SU-DHL-6 (cell line): ENCODE measurements around the gene SLC12A7.

Experiments used
- H2AFZ ChIP-seq: fragments of 200-600 bp; sonication (generic); 2 replicates; pipeline ENCODE4 v1.6.1; 2014; ENCODE audit warnings: low read depth, mild to moderate bottlenecking, moderate library complexity, mixed read lengths, antibody characterized with exemption, low read length; ENCODE audit not compliant: severe bottlenecking
- H3F3A ChIP-seq: fragments of 200-600 bp; shearing (Covaris generic); 2 replicates; pipeline ENCODE4 v1.6.0; 2016; ENCODE audit warnings: antibody characterized with exemption, mild to moderate bottlenecking; ENCODE audit not compliant: insufficient read depth
- H3K27ac ChIP-seq: fragments of 200-600 bp; sonication (generic); 2 replicates; pipeline ENCODE4 v1.5.1; 2016; ENCODE audit warnings: low read depth, mild to moderate bottlenecking, low read length, moderate library complexity, mixed read lengths
- H3K27me3 ChIP-seq: fragments of 200-600 bp; sonication (generic), shearing (Covaris generic); 2 replicates; pipeline ENCODE4 v1.6.0; 2014; ENCODE audit warnings: mild to moderate bottlenecking, low read length
- H3K36me3 ChIP-seq: fragments of 200-600 bp; sonication (generic); 2 replicates; pipeline ENCODE4 v1.6.1; 2014; ENCODE audit warnings: mild to moderate bottlenecking, low read length, mixed read lengths
- H3K4me2 ChIP-seq: fragments of 300-600, 200-600 bp; shearing (Covaris generic), sonication (generic); 2 replicates; pipeline ENCODE4 v1.6.0; 2014; ENCODE audit warnings: low read length, low read depth, mild to moderate bottlenecking; ENCODE audit not compliant: poor library complexity, severe bottlenecking
- H3K4me3 ChIP-seq: fragments of 200-600 bp; sonication (generic); 2 replicates; pipeline ENCODE4 v1.5.1; 2014; ENCODE audit warnings: antibody characterized with exemption, low read length, mild to moderate bottlenecking, mixed read lengths; ENCODE audit not compliant: insufficient read depth, poor library complexity, severe bottlenecking
- H3K79me2 ChIP-seq: fragments of 200-600 bp; sonication (generic); 2 replicates; pipeline ENCODE4 v1.6.1; 2014; ENCODE audit warnings: mild to moderate bottlenecking, low read length, moderate library complexity; ENCODE audit not compliant: insufficient read depth
- H3K9ac ChIP-seq: fragments of 200-600 bp; sonication (generic); 2 replicates; pipeline ENCODE4 v1.7.0; 2014; ENCODE audit warnings: mild to moderate bottlenecking, low read length
- H3K9me2 ChIP-seq: fragments of 200-600 bp; sonication (generic); replicated peaks from 2 replicates; pipeline ENCODE4 v1.6.1; 2014; ENCODE audit warnings: low read length; ENCODE audit not compliant: insufficient read depth
- H3K9me3 ChIP-seq: fragments of 200-600 bp; sonication (generic); 2 replicates; pipeline ENCODE4 v1.6.1; 2014; ENCODE audit warnings: low read length, mixed read lengths; ENCODE audit not compliant: insufficient read depth
- H4K20me1 ChIP-seq: fragments of 200-600 bp; sonication (generic); 2 replicates; pipeline ENCODE4 v1.6.1; 2014; ENCODE audit warnings: low read depth, mild to moderate bottlenecking, antibody characterized with exemption, low read length, moderate library complexity, mixed read lengths
- EZH2phosphoT487 ChIP-seq: fragments of 200-600 bp; sonication (generic), shearing (Covaris generic); conservative IDR thresholded peaks from 2 replicates; pipeline ENCODE4 v1.6.1; 2018; ENCODE audit warnings: mild to moderate bottlenecking, antibody characterized with exemption, low read length, moderate library complexity, mixed read lengths
- TF ChIP-seq, protein P1 (sequence below): fragments of 200-600 bp; sonication (generic); IDR thresholded peaks from one replicate; pipeline ENCODE4 v1.5.1; 2017; ENCODE audit warnings: antibody characterized with exemption, mild to moderate bottlenecking, low read length, moderate library complexity; ENCODE audit not compliant: insufficient read depth, poor library complexity, severe bottlenecking

Gene SLC12A7

DNA sequence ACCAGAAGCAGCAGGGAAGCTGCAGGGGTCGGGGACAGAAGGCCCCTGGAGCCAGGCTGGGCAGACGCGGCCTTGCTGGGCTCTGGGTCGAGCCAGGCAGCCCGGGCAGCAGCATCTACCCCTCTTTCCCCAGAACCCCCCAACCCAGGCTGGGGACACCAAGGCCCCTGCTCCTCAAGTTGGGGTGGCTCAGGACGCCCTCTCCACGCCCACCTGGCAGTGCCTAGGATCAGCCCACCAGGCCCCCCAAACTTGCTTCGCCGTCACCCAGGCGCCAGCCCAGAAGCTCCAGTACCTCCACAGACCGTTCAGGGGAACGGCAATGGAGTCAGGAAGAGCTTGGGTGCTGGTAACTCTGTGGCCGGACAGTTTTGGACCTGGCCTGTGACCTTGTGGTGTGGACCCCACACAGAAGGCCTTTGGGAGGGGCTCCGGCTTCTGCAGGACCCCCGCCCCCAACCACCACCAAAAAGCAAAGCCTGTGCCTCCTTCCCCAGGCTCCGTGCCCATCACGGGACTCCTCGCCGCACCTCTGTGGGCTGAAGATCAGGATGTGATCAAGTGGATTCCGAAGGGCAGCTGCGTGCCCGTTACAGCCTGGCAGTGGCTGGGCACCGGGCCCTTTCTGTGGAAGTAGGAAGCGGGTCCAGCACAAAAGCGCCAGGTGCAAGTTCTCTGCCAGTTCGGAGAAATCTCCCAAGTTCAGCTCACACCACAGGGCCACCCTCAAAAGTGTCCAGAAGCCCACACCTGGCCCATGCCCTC is 2.1 kb downstream of the SLC12A7 start:
- TF ChIP-seq, protein P1, sequence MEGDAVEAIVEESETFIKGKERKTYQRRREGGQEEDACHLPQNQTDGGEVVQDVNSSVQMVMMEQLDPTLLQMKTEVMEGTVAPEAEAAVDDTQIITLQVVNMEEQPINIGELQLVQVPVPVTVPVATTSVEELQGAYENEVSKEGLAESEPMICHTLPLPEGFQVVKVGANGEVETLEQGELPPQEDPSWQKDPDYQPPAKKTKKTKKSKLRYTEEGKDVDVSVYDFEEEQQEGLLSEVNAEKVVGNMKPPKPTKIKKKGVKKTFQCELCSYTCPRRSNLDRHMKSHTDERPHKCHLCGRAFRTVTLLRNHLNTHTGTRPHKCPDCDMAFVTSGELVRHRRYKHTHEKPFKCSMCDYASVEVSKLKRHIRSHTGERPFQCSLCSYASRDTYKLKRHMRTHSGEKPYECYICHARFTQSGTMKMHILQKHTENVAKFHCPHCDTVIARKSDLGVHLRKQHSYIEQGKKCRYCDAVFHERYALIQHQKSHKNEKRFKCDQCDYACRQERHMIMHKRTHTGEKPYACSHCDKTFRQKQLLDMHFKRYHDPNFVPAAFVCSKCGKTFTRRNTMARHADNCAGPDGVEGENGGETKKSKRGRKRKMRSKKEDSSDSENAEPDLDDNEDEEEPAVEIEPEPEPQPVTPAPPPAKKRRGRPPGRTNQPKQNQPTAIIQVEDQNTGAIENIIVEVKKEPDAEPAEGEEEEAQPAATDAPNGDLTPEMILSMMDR: no peak
- no peaks in the 10 kb centered on the region for H3K9me3 ChIP-seq
- no peaks in the 10 kb centered on the region for H3F3A ChIP-seq
- H3K4me2 ChIP-seq: no peak overlapping the region
- no peaks in the 10 kb centered on the region for H4K20me1 ChIP-seq
- no peaks in the 10 kb centered on the region for H3K79me2 ChIP-seq
- no peak overlapping the region for H3K27ac ChIP-seq
- no peak overlapping the region for H2AFZ ChIP-seq
- H3K36me3 ChIP-seq: no peaks in the 10 kb centered on the region
- no peak overlapping the region for H3K4me3 ChIP-seq
- H3K9ac ChIP-seq: no peak overlapping the region
- H3K9me2 ChIP-seq: no peaks in the 10 kb centered on the region
- no peaks in the 10 kb centered on the region for H3K27me3 ChIP-seq

DNA sequence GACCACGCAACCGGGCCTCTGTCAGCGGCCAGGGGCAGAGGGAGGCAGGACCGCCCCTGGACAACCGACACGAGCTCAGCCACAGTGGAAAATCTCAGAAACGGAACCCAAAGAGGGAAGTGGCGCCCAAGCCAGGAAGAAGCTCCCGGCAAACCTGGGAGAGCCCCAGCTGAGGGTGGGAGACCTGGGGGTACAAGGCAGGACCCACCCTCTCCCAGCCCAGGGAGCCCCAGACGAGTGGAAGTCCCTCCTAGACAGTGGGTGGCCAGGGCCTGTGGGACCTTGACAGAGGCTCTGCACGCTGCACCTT is 3.0 kb downstream of the SLC12A7 start:
- H2AFZ ChIP-seq: no peak overlapping the region
- H4K20me1 ChIP-seq: no peaks in the 10 kb centered on the region
- H3K27me3 ChIP-seq: no peaks in the 10 kb centered on the region
- H3F3A ChIP-seq: no peaks in the 10 kb centered on the region
- no peak overlapping the region for H3K4me2 ChIP-seq
- H3K4me3 ChIP-seq: no peak overlapping the region
- TF ChIP-seq, protein P1: no peak
- no peak for TF ChIP-seq EZH2phosphoT487
- H3K9ac ChIP-seq: no peak overlapping the region
- H3K9me2 ChIP-seq: no peaks in the 10 kb centered on the region
- no peak overlapping the region for H3K27ac ChIP-seq
- H3K9me3 ChIP-seq: no peaks in the 10 kb centered on the region
- no peaks in the 10 kb centered on the region for H3K79me2 ChIP-seq
- H3K36me3 ChIP-seq: no peaks in the 10 kb centered on the region

GRCh38 chr5:1108023-1108864 is 3.6 kb downstream of the SLC12A7 start:
- H3K9ac ChIP-seq: no peak overlapping the region
- TF ChIP-seq, protein P1: no peak
- no peak for TF ChIP-seq EZH2phosphoT487
- no peaks in the 10 kb centered on the region for H4K20me1 ChIP-seq
- no peaks in the 10 kb centered on the region for H3K9me3 ChIP-seq
- H2AFZ ChIP-seq: no peak overlapping the region
- H3K4me3 ChIP-seq: no peak overlapping the region
- no peaks in the 10 kb centered on the region for H3F3A ChIP-seq
- H3K27me3 ChIP-seq: no peaks in the 10 kb centered on the region
- no peak overlapping the region for H3K4me2 ChIP-seq
- H3K27ac ChIP-seq: no peak overlapping the region
- H3K9me2 ChIP-seq: no peaks in the 10 kb centered on the region
- H3K79me2 ChIP-seq: no peaks in the 10 kb centered on the region
- H3K36me3 ChIP-seq: no peaks in the 10 kb centered on the region
